HCT116 (cell line): Measurements from ENCODE around the gene MRPS7. TPM values are rescaled to one million over a fixed set of nuclear protein-coding genes. Genes with fewer than 3 reads are reported as not detected.
A peak's percentile ranks its signal among the peaks of the same experiment; 100 is the strongest.

Source experiments
- ATAC-seq: fragments of 200-7000 bp; cut with Tn5 transposase; 2 replicates; pipeline ENCODE4 v1.9.1; 2020; ENCODE audit warnings: mild to moderate bottlenecking, moderate library complexity
- BruUV-seq: library from RNA; stranded (reverse); fragments of 400-500 nt; replicated peaks from 2 replicates; lab custom pipeline; 2021; lab: Mats Ljungman, UMichigan
- CTCF ChIA-PET: fragments of 300-600 bp; sonication (Branson Sonifier 250); formaldehyde crosslinking; loops from one replicate; lab custom pipeline; 2021; ENCODE audit warnings: antibody characterized with exemption; lab: Charles Lee
- POLR2A ChIA-PET: fragments of 300-600, 350-600 bp; sonication (Branson Sonifier 250); formaldehyde crosslinking; loops from one replicate; lab custom pipeline; 2021; ENCODE audit warnings: antibody characterized with exemption; lab: Charles Lee
- RAD21 ChIA-PET, 2 experiments: fragments of 300-600 bp; sonication (Branson Sonifier 250); formaldehyde crosslinking; loops; one replicate each; lab custom pipeline; 2023; ENCODE audit warnings: low total read pairs in 2 of 2; ENCODE audit not compliant: uncharacterized antibody in 2 of 2, unreplicated experiment in 2 of 2, low non-redundant PET in 1 of 2; lab: Charles Lee
- DNase-seq: peaks from one replicate; pipeline ENCODE4 v3.0.0-alpha.2; 2010; ENCODE audit warnings: low read depth, low spot score
- H2AFZ ChIP-seq: fragments of 200-600 bp; shearing (Covaris generic), sonication (generic); 2 replicates; pipeline ENCODE4 v1.6.1; 2017; ENCODE audit warnings: low read depth, mixed run types, mixed read lengths, antibody characterized with exemption, low read length; ENCODE audit not compliant: poor library complexity, severe bottlenecking
- H3K27ac ChIP-seq: 2 replicates; pipeline ENCODE4 v1.5.1; 2012; ENCODE audit warnings: low read depth, low read length
- H3K27me3 ChIP-seq: fragments of 200-600 bp; sonication (generic); 2 replicates; pipeline ENCODE4 v1.6.1; 2016; ENCODE audit warnings: mixed run types, low read length, mixed read lengths; ENCODE audit not compliant: insufficient read depth
- H3K36me3 ChIP-seq, 2 experiments: fragments of 200-500 bp in 1 of 2; fragments of 200-600 bp in 1 of 2; sonication (Bioruptor generic) in 1 of 2; sonication (generic) in 1 of 2; 2 replicates each; pipeline versions ENCODE4 v1.5.1 to v1.6.1; 2014 to 2016; ENCODE audit warnings: low read length in 2 of 2, inconsistent platforms in 1 of 2, mixed read lengths in 1 of 2, mixed run types in 1 of 2; ENCODE audit not compliant: insufficient read depth in 2 of 2, control insufficient read depth in 1 of 2
- H3K4me1 ChIP-seq, 2 experiments: fragments of 200-600 bp in 1 of 2; sonication (generic) in 1 of 2; 2 replicates each; pipeline versions ENCODE4 v1.5.1 to v1.6.1; 2012 to 2017; ENCODE audit warnings: low read length in 2 of 2, inconsistent platforms in 1 of 2, mild to moderate bottlenecking in 1 of 2, mixed read lengths in 1 of 2, mixed run types in 1 of 2, moderate library complexity in 1 of 2; ENCODE audit not compliant: insufficient read depth in 2 of 2, control insufficient read depth in 1 of 2
- H3K4me2 ChIP-seq: fragments of 200-600 bp; sonication (generic); 2 replicates; pipeline ENCODE4 v1.6.1; 2017; ENCODE audit warnings: mixed run types, low read length, mixed read lengths
- H3K4me3 ChIP-seq, 2 experiments: fragments of 200-600 bp in 1 of 2; sonication (generic) in 1 of 2; replicated peaks in 1 of 2; 2 replicates each; pipeline ENCODE4 v1.5.1; 2011 to 2016; ENCODE audit warnings: low read length in 2 of 2, control low read depth in 1 of 2, low read depth in 1 of 2, mild to moderate bottlenecking in 1 of 2, mixed read lengths in 1 of 2, mixed run types in 1 of 2
- H3K79me2 ChIP-seq: fragments of 200-600 bp; sonication (generic); 2 replicates; pipeline ENCODE4 v1.6.1; 2017; ENCODE audit warnings: mild to moderate bottlenecking, mixed run types, low read length, moderate library complexity, mixed read lengths; ENCODE audit not compliant: insufficient read depth
- H3K9ac ChIP-seq: fragments of 200-600 bp; sonication (generic); 2 replicates; pipeline ENCODE4 v1.6.1; 2016; ENCODE audit warnings: low read length, mixed read lengths
- H3K9me2 ChIP-seq: fragments of 200-600 bp; sonication (generic), shearing (Covaris generic); 2 replicates; pipeline ENCODE4 v1.6.1; 2017; ENCODE audit warnings: mixed run types, mild to moderate bottlenecking, moderate library complexity; ENCODE audit not compliant: insufficient read depth
- H3K9me3 ChIP-seq, 2 experiments: fragments of 200-500 bp in 1 of 2; fragments of 200-600 bp in 1 of 2; sonication (Bioruptor generic) in 1 of 2; sonication (generic) in 1 of 2; 2 replicates each; pipeline ENCODE4 v1.6.1; 2014 to 2017; ENCODE audit warnings: low read length in 2 of 2, mixed read lengths in 2 of 2, inconsistent platforms in 1 of 2, low read depth in 1 of 2, mild to moderate bottlenecking in 1 of 2, mixed run types in 1 of 2, moderate library complexity in 1 of 2; ENCODE audit not compliant: control insufficient read depth in 1 of 2, insufficient read depth in 1 of 2
- H4K20me1 ChIP-seq: fragments of 200-600 bp; sonication (generic), shearing (Covaris generic); 2 replicates; pipeline ENCODE4 v1.6.1; 2017; ENCODE audit warnings: mixed run types, mild to moderate bottlenecking, moderate library complexity; ENCODE audit not compliant: insufficient read depth
- CBX3 ChIP-seq: IDR thresholded peaks from 2 replicates; pipeline ENCODE4 v1.6.1; 2012; ENCODE audit warnings: low read depth
- CEBPB ChIP-seq: IDR thresholded peaks from 2 replicates; pipeline ENCODE4 v1.6.1; 2012; ENCODE audit warnings: low read depth
- EZH2 ChIP-seq: fragments of 200-600 bp; sonication (generic); IDR thresholded peaks from 2 replicates; pipeline ENCODE4 v1.6.1; 2017; ENCODE audit warnings: antibody characterized with exemption, mixed run types
- EZH2phosphoT487 ChIP-seq: fragments of 200-600 bp; IDR thresholded peaks from 2 replicates; pipeline ENCODE4 v1.6.1; 2018; ENCODE audit warnings: antibody characterized with exemption, borderline replicate concordance
- FOSL1 ChIP-seq: IDR thresholded peaks from 2 replicates; pipeline ENCODE4 v1.6.1; 2012; ENCODE audit warnings: low read depth
- POLR2AphosphoS5 ChIP-seq: IDR thresholded peaks from 2 replicates; pipeline ENCODE4 v1.6.1; 2011; ENCODE audit warnings: mild to moderate bottlenecking, low read depth, low read length, moderate library complexity
- SP1 ChIP-seq: IDR thresholded peaks from 2 replicates; pipeline ENCODE4 v1.6.1; 2012; ENCODE audit warnings: low read depth
- SRF ChIP-seq: IDR thresholded peaks from 2 replicates; pipeline ENCODE4 v1.6.1; 2012; ENCODE audit warnings: low read depth
- TCF7L2 ChIP-seq: IDR thresholded peaks from 2 replicates; pipeline ENCODE4 v1.7.0; 2011; ENCODE audit warnings: borderline replicate concordance, inconsistent platforms; ENCODE audit not compliant: insufficient read depth, insufficient read length; ENCODE audit errors: extremely low read depth
- YY1 ChIP-seq: IDR thresholded peaks from 2 replicates; pipeline ENCODE4 v1.6.1; 2011; ENCODE audit warnings: low read length, low read depth, moderate library complexity, mild to moderate bottlenecking; ENCODE audit not compliant: insufficient replicate concordance; ENCODE audit errors: extremely low read depth
- ZFX ChIP-seq: fragments of 450-650 bp; IDR thresholded peaks from 2 replicates; pipeline ENCODE4 v1.6.1; 2017
- intact Hi-C: fragments of 100-400 bp; cut with micrococcal nuclease; formaldehyde crosslinking; loops from 2 replicates; pipeline ENCODE4 v1.10.0; 2022
- total RNA-seq: library from RNA; stranded (reverse); gene quantifications from one replicate; pipeline ENCODE4 v1.2.1, GENCODE V29; 2021; ENCODE audit not compliant: unreplicated experiment
- TF ChIP-seq, protein P1 (sequence below): IDR thresholded peaks from 2 replicates; pipeline ENCODE4 v1.6.1; 2012
- TF ChIP-seq, protein P2 (sequence below): IDR thresholded peaks from 2 replicates; pipeline ENCODE4 v1.6.1; 2011; ENCODE audit warnings: mild to moderate bottlenecking, low read length, moderate library complexity; ENCODE audit not compliant: insufficient replicate concordance; ENCODE audit errors: extremely low read depth
- TF ChIP-seq, protein P3 (sequence below): IDR thresholded peaks from 2 replicates; pipeline ENCODE4 v1.6.1; 2012; ENCODE audit warnings: low read depth
- TF ChIP-seq, protein P4 (sequence below), 3 experiments: fragments of 200-600 bp in 1 of 3; sonication (generic) in 1 of 3; IDR thresholded peaks in 2 of 3; conservative IDR thresholded peaks in 1 of 3; 2 replicates each; pipeline ENCODE4 v1.5.1; 2012 to 2017; ENCODE audit warnings: low read depth in 2 of 3, low read length in 2 of 3, antibody characterized with exemption in 1 of 3, borderline replicate concordance in 1 of 3, control low read depth in 1 of 3, mild to moderate bottlenecking in 1 of 3, mixed read lengths in 1 of 3, mixed run types in 1 of 3, moderate library complexity in 1 of 3; ENCODE audit not compliant: insufficient read depth in 1 of 3
- TF ChIP-seq, protein P5 (sequence below): IDR thresholded peaks from 2 replicates; pipeline ENCODE4 v1.6.1; 2012

MRPS7 gene
- total RNA-seq, 1 experiment from 2014 or later, result 104 TPM

DNA sequence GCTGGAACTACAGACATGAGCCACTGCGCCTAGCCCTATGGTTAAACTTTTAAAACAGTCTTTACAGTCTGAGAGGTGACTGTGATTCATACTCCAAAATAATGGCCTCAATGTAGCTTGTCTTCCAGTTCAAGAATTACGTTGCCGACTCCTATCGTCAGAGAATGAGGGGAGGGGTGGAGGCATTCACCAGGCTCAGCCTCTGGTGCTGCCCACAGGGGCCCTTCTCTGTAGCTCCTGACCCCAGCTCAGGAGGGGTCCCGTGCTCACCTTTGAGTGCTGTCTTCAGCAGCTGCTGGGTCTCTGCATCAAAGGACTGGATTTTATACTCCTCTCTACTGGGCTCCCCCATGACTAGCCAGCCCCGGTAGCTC lies 8.2 kb downstream of the MRPS7 start:
- H3K4me1 ChIP-seq, result peaks cover 16 to 45% of the 10 kb centered on the region in 2 experiments
- intact Hi-C loops, result loop anchor here (2.0 to 10.0 kb wide), 4 partner anchors 135 to 247 kb away; partner anchors contain the start of genes CASKIN2, GRB2 and TSEN54
- H3K9ac ChIP-seq, result peak overlapping the region; percentile 87
- no peaks in the 10 kb centered on the region for H4K20me1 ChIP-seq
- TF ChIP-seq ZFX (no peak), EZH2phosphoT487 (no peak), FOSL1 (no peak), CEBPB (no peak), SRF (no peak), POLR2AphosphoS5 (no peak), SP1 (no peak), CBX3 (no peak), EZH2 (no peak), YY1 (no peak), TCF7L2 (no peak)
- TF ChIP-seq, protein P1, sequence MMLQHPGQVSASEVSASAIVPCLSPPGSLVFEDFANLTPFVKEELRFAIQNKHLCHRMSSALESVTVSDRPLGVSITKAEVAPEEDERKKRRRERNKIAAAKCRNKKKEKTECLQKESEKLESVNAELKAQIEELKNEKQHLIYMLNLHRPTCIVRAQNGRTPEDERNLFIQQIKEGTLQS, result no peak
- TF ChIP-seq, protein P2, sequence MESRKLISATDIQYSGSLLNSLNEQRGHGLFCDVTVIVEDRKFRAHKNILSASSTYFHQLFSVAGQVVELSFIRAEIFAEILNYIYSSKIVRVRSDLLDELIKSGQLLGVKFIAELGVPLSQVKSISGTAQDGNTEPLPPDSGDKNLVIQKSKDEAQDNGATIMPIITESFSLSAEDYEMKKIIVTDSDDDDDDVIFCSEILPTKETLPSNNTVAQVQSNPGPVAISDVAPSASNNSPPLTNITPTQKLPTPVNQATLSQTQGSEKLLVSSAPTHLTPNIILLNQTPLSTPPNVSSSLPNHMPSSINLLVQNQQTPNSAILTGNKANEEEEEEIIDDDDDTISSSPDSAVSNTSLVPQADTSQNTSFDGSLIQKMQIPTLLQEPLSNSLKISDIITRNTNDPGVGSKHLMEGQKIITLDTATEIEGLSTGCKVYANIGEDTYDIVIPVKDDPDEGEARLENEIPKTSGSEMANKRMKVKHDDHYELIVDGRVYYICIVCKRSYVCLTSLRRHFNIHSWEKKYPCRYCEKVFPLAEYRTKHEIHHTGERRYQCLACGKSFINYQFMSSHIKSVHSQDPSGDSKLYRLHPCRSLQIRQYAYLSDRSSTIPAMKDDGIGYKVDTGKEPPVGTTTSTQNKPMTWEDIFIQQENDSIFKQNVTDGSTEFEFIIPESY, result no peak
- TF ChIP-seq, protein P3, sequence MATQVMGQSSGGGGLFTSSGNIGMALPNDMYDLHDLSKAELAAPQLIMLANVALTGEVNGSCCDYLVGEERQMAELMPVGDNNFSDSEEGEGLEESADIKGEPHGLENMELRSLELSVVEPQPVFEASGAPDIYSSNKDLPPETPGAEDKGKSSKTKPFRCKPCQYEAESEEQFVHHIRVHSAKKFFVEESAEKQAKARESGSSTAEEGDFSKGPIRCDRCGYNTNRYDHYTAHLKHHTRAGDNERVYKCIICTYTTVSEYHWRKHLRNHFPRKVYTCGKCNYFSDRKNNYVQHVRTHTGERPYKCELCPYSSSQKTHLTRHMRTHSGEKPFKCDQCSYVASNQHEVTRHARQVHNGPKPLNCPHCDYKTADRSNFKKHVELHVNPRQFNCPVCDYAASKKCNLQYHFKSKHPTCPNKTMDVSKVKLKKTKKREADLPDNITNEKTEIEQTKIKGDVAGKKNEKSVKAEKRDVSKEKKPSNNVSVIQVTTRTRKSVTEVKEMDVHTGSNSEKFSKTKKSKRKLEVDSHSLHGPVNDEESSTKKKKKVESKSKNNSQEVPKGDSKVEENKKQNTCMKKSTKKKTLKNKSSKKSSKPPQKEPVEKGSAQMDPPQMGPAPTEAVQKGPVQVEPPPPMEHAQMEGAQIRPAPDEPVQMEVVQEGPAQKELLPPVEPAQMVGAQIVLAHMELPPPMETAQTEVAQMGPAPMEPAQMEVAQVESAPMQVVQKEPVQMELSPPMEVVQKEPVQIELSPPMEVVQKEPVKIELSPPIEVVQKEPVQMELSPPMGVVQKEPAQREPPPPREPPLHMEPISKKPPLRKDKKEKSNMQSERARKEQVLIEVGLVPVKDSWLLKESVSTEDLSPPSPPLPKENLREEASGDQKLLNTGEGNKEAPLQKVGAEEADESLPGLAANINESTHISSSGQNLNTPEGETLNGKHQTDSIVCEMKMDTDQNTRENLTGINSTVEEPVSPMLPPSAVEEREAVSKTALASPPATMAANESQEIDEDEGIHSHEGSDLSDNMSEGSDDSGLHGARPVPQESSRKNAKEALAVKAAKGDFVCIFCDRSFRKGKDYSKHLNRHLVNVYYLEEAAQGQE, result no peak
- TF ChIP-seq, protein P4, sequence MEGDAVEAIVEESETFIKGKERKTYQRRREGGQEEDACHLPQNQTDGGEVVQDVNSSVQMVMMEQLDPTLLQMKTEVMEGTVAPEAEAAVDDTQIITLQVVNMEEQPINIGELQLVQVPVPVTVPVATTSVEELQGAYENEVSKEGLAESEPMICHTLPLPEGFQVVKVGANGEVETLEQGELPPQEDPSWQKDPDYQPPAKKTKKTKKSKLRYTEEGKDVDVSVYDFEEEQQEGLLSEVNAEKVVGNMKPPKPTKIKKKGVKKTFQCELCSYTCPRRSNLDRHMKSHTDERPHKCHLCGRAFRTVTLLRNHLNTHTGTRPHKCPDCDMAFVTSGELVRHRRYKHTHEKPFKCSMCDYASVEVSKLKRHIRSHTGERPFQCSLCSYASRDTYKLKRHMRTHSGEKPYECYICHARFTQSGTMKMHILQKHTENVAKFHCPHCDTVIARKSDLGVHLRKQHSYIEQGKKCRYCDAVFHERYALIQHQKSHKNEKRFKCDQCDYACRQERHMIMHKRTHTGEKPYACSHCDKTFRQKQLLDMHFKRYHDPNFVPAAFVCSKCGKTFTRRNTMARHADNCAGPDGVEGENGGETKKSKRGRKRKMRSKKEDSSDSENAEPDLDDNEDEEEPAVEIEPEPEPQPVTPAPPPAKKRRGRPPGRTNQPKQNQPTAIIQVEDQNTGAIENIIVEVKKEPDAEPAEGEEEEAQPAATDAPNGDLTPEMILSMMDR (IDR thresholded peaks at IDR 0.05 in 2 of 3, conservative IDR thresholded peaks at IDR 0.05 in 1 of 3; ENCODE audit: borderline replicate concordance in 1 of 3, insufficient read depth in 1 of 3, low read depth in 2 of 3, low read length in 2 of 3), result no peak
- TF ChIP-seq, protein P5, sequence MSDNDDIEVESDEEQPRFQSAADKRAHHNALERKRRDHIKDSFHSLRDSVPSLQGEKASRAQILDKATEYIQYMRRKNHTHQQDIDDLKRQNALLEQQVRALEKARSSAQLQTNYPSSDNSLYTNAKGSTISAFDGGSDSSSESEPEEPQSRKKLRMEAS, result no peak
- no TSS peak for BruUV-seq
- H3K36me3 ChIP-seq, result peaks cover 7 to 41% of the 10 kb centered on the region in 2 experiments; a peak in 3 of 4 replicates
- no peaks in the 10 kb centered on the region for H3K9me2 ChIP-seq
- H3K9me3 ChIP-seq, result no peaks in the 10 kb centered on the region
- H3K4me3 ChIP-seq, result peak overlapping the region; percentile 90 to 97
- H3K4me2 ChIP-seq, result peak overlapping the region; percentile 97
- peaks cover 9% of the 10 kb centered on the region; the same call in 1 of the 2 replicates for H3K79me2 ChIP-seq
- ATAC-seq, result no peak; the same call in 1 of the 2 replicates
- POLR2A ChIA-PET, result interaction anchor here (0.6 to 2.4 kb wide), 9 partner anchors 9 to 186 kb away, joined by 3 to 40 read pairs (median 5); partner anchors contain the start of genes GGA3, GRB2, MRPS7 and NUP85
- CTCF ChIA-PET, result interaction anchor here (0.9 to 4.2 kb wide), 12 partner anchors 9 to 331 kb away, joined by 3 to 51 read pairs (median 4); partner anchors contain the start of genes GGA3, GRB2, MRPS7 and SLC25A19
- no peak for DNase-seq
- RAD21 ChIA-PET, result interaction anchor here (0.7 to 1.8 kb wide), 4 partner anchors 19 to 143 kb away, joined by 3 to 7 read pairs (median 4); partner anchors contain the start of genes GRB2 (in 1 of the 2) and SLC25A19 (in 1 of the 2)
- no peak overlapping the region for H2AFZ ChIP-seq
- H3K27me3 ChIP-seq, result no peaks in the 10 kb centered on the region
- H3K27ac ChIP-seq, result peak overlapping the region; percentile 94
